ENCODE data around the gene GFI1B.

GFI1B gene

GRCh38 chr9:133014696-133015095 lies 36.2 kb downstream of the GFI1B start:
- DNase-seq: no peak

GRCh38 chr9:133023117-133023890 lies 44.8 kb downstream of the GFI1B start:
- DNase-seq: peak; percentile 53

DNA sequence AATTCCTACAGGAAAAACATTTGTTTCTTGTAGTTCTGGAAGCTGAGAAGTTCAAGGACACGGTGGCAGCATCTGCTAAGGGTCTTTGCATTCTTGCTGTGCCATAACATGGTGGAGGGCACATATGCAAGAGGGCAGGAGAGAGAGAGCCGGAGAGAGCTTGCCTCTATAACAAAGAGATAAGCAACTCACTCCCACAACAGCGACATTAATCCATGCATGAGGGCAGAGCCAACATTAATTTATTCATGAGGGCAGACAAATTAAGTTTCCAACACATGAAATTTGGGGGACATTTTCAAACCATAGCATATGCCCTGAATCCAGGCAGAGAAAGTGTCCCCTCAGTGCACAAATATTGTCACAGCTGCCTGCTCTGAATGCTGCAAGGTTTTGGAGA lies 47.9 kb downstream of the GFI1B start:
- DNase-seq: no peak

- DNase-seq: no peak
These were observed 48.6 kb downstream of the GFI1B start for GRCh38 chr9:133027134-133027533.

GRCh38 chr9:133028221-133028620 lies 49.7 kb downstream of the GFI1B start:
- DNase-seq: no peak

GRCh38 chr9:133029994-133030316 lies 51.5 kb downstream of the GFI1B start:
- DNase-seq: no peak

DNA sequence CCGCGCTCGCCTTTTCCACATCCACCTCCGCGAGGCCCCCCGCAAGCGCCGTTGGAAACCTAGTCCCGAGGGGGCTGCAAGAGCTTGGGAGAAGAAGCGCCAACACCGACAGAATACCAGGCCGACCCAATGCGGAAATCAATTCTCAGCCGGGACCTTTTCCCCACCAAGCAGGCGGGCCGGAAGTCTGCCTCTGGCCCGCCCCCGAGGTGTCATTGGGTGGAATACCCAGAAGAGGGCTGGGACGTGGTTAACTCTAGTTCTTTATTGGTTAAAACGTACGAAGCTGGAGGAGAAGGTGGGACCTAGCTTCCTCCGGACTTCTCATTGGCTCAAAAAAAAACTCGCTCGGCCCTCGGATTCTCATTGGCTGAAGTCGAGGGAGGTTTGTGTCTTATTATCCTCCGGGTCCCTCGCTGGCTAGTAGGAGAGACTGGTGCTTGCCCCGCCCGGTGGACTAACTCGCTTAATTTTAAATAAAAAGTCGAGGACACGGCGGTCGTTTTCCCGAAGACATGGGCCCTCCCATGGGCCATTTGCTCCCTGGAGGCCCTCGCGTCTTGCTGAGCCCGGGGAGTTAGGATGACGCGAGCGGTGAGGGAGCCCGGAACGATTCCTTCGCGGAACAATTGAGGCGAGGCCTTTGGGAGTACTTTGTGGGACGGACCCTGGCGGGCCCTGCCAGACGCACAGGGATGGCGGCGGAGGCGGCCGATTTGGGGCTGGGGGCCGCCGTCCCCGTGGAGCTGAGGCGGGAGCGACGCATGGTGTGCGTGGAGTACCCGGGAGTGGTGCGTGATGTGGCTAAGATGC lies 52.0 kb downstream of the GFI1B start, which contains the start of gene GTF3C5:
Gene GTF3C5 (plus strand): TSS at position 681 of the 813 bp plus-strand sequence. CDS start 15 bp downstream, at position 696.
- DNase-seq: peak; percentile 97

DNA sequence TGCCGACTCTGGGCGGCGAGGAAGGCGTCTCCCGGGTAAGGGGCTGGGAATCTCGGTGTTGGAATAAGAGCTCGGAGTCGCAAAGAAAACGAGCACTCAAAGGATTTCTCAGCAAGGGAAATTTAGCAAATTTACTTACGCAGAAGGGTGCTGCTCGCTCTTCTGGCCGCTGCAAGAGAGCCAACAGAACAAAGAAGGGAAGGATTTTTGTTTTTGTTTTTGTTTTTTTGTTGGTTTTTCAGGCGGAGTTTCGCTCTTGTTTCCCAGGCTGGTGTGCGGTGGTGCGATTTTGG lies 52.6 kb downstream of the GFI1B start:
- DNase-seq: no peak

DNA sequence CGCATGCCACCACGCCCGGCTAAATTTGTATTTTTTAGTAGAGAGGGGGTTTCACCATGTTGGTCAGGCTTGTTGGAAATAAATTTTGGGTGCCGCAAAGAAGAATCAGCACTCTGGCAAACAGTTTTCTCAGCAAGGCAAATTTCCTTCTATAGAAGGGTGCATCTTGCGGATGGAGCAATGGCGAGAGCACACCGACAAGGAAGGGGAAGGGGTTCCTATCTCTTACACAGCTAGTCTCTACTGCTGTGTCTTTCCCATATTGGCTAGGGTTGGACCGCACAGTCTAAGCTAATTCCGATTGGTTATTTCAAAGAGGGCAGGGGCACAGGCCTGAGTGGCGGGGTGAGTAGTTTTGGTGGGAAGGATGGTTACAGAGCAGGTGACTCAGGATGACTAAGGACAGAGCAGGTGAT lies 53.0 kb downstream of the GFI1B start:
- peak; percentile 20 for DNase-seq

DNA sequence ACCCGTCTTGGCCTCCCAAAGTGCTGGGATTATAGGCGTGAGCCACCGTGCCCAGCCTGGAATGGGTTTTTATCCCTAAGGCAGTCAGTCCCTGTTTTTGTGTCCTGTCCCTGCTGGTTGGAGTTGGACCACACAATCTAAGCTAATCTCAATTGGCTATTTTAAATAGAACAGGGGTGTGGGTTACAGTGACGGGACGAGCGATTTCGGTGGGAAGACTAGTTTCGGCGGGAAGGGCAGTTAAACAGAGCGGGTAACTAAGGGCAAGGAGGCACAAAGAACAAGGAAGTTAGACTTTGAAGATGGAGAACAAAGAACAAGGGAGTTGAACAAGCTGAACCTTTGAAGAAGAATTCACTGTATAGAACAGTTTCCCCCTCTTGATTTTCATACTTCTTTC lies 53.7 kb downstream of the GFI1B start:
- no peak for DNase-seq

- DNase-seq: no peak
These were observed 57.2 kb downstream of the GFI1B start for GRCh38 chr9:133035669-133036068.

DNA sequence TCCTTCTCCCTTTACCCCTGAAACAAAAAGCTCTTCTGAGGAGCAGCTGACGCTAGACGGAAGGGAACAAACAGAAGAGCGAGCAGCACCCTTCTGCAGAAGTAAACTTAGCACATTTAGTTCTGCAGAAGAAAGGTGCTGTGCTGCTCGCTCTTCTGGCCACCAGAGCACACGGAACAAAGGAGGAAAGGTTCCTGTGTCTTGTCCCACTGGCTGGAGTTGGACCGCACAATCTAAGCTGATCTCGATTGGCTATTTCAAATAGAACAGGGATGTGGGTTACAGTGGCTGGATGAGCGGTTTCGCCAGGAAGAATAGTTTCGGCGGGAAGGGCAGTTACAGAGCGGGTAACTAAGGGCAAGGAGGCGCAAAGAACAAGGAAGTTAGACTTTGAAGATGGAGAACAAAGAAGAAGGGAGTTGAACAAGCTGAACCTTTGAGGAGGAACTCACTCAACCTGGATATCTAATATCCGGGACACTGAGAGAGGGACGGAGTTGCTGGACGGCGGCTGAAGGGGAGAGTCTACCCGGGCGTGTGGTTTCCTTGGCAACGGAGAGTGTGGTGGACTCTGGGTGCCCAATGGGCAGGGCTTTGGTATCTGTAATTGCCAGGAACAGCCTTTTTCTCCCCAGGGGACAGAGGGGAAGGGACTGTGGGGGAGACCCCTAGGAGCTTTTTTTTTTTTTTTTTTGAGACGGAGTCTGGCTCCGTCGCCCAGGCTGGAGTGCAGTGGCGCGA lies 59.5 kb downstream of the GFI1B start:
- no peak for DNase-seq

DNA sequence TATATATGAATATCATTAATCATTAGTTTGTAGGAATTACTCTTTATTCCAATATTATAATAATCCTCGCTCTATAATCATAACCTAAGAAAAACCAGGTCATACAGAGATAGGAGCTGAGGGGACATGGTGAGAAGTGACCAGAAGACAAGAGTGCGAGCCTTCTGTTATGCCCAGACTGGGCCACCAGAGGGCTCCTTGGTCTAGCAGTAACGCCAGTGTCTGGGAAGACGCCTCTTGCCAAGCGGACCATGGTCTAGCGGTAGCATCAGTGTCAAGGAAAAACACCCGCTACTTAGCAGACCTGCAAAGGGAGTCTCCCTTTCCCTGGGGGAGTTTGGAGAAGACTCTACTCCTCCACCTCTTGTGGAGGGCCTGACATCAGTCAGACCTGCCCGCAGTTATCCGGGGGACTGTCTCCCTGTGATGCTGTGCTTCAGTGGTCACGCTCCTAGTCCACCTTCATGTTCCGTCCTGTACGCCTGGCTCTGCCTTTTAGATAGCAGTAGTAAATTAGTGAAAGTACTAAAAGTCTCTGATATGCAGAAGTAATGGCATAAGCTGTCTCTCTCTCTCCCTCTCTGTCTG lies 62.5 kb downstream of the GFI1B start:
- DNase-seq: peak; percentile 50
